Neural crest cell (in vitro differentiated cells): ENCODE data around the gene CALML3. TPM values are rescaled to one million over a fixed set of nuclear protein-coding genes. Genes with fewer than 3 reads are reported as not detected.

Experiments
- DNase-seq: peaks from one replicate; pipeline ENCODE4 v3.0.0; 2021; ENCODE audit warnings: low read depth, mixed read lengths, low spot score
- H3K27ac Mint-ChIP-seq: one replicate; pipeline ENCODE4 v1.8.0; 2021; ENCODE audit warnings: mild to moderate bottlenecking, mixed read lengths; ENCODE audit not compliant: unreplicated experiment
- H3K27me3 Mint-ChIP-seq: 2 replicates; pipeline ENCODE4 v1.8.0; 2021; ENCODE audit warnings: low read depth, mild to moderate bottlenecking, mixed read lengths
- H3K36me3 Mint-ChIP-seq: 2 replicates; pipeline ENCODE4 v1.8.0; 2021; ENCODE audit warnings: low read depth, mild to moderate bottlenecking, mixed read lengths
- H3K4me1 Mint-ChIP-seq: 2 replicates; pipeline ENCODE4 v1.8.0; 2021; ENCODE audit warnings: mixed read lengths
- H3K4me3 Mint-ChIP-seq: one replicate; pipeline ENCODE4 v1.8.0; 2021; ENCODE audit warnings: mild to moderate bottlenecking, mixed read lengths
- H3K9me3 Mint-ChIP-seq: 2 replicates; pipeline ENCODE4 v1.8.0; 2021; ENCODE audit warnings: mixed read lengths
- total RNA-seq: library from RNA; stranded (reverse); gene quantifications from 2 replicates; pipeline ENCODE4 v1.2.1, GENCODE V29; 2021
- TF ChIP-seq, protein P1 (sequence below): fragments of 200-600 bp; sonication (generic); conservative IDR thresholded peaks from 2 replicates; pipeline ENCODE4 v1.5.0; 2021; ENCODE audit warnings: antibody characterized with exemption, mild to moderate bottlenecking

Gene CALML3
- total RNA-seq, 1 donor from 2014 or later: not detected

DNA sequence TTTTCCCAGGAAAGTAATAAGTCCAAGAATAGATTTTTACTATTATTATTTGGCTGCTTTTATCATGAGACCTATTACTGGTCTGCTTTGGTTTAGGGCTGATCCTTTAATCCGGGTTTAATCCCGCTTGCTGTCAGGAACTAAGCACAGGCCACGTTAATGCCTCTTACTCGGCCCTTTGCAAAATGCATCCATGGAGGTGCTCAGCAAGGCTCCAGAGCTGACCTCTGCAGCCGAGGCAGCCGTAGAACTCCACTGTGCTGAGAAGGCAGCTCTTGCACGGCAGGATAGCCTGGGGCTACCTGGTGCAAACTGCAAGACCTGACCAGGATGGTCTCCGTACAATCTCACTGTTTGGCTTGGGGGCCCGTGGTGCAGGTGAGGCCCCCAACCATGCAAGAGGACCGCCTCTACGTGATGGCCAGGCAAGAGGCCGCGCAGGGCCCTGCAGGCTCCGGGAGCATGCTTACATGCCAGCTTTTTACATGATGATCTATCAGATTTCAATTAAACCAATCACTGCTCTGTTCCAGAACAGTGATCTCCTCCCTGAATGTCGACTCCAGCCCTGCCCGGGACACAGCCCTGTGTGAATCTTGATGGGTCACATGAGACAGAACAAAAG, 10.4 kb upstream of the CALML3 start:
- TF ChIP-seq, protein P1, sequence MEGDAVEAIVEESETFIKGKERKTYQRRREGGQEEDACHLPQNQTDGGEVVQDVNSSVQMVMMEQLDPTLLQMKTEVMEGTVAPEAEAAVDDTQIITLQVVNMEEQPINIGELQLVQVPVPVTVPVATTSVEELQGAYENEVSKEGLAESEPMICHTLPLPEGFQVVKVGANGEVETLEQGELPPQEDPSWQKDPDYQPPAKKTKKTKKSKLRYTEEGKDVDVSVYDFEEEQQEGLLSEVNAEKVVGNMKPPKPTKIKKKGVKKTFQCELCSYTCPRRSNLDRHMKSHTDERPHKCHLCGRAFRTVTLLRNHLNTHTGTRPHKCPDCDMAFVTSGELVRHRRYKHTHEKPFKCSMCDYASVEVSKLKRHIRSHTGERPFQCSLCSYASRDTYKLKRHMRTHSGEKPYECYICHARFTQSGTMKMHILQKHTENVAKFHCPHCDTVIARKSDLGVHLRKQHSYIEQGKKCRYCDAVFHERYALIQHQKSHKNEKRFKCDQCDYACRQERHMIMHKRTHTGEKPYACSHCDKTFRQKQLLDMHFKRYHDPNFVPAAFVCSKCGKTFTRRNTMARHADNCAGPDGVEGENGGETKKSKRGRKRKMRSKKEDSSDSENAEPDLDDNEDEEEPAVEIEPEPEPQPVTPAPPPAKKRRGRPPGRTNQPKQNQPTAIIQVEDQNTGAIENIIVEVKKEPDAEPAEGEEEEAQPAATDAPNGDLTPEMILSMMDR: no peak
- DNase-seq: no peak
- peaks cover 16% of the 10 kb centered on the region for H3K4me1 Mint-ChIP-seq
- no peaks in the 10 kb centered on the region for H3K36me3 Mint-ChIP-seq
- H3K27ac Mint-ChIP-seq: no peak overlapping the region
- peaks cover 6% of the 10 kb centered on the region for H3K9me3 Mint-ChIP-seq
- no peaks in the 10 kb centered on the region for H3K27me3 Mint-ChIP-seq
- H3K4me3 Mint-ChIP-seq: no peak overlapping the region

- no peaks in the 10 kb centered on the region for H3K27me3 Mint-ChIP-seq
- no peaks in the 10 kb centered on the region for H3K36me3 Mint-ChIP-seq
- TF ChIP-seq, protein P1: no peak
- H3K27ac Mint-ChIP-seq: no peak overlapping the region
- no peak overlapping the region for H3K4me3 Mint-ChIP-seq
- DNase-seq: no peak
- peaks cover 16% of the 10 kb centered on the region for H3K4me1 Mint-ChIP-seq
- H3K9me3 Mint-ChIP-seq: peaks cover 6% of the 10 kb centered on the region
These were observed 8.6 kb upstream of the CALML3 start for GRCh38 chr10:5515948-5516761.

- Mint-ChIP-seq H3K36me3 (no peaks in the 10 kb centered on the region), H3K9me3 (peaks cover 6% of the 10 kb centered on the region), H3K27me3 (no peaks in the 10 kb centered on the region), H3K4me3 (no peak overlapping the region), H3K4me1 (peaks cover 10% of the 10 kb centered on the region), H3K27ac (no peak overlapping the region)
- TF ChIP-seq, protein P1: no peak
- no peak for DNase-seq
These were observed 7.2 kb upstream of the CALML3 start for GRCh38 chr10:5517546-5517945.

DNA sequence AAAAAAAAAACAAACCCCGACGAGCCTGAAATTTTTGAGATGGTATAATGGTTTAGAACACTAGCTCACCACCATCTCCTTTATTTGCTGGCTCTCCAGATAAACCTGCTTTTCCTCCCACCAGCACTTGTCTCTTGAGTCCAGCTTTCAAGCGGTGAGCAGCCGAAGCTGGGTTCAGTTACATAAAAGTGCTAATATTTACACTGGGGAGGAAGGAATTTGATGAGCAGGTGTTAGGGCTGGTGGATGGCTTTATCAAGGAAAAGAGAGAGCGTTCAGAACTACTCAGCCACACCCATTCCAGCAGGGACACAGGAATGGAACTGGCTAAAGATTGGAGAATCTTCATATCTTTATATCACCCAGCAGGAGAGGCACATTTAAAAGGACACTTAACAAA, 6.6 kb upstream of the CALML3 start:
- Mint-ChIP-seq H3K4me1 (peaks cover 4% of the 10 kb centered on the region), H3K4me3 (no peak overlapping the region), H3K27ac (no peak overlapping the region), H3K36me3 (no peaks in the 10 kb centered on the region), H3K9me3 (peaks cover 6% of the 10 kb centered on the region), H3K27me3 (no peaks in the 10 kb centered on the region)
- DNase-seq: no peak
- TF ChIP-seq, protein P1: no peak

DNA sequence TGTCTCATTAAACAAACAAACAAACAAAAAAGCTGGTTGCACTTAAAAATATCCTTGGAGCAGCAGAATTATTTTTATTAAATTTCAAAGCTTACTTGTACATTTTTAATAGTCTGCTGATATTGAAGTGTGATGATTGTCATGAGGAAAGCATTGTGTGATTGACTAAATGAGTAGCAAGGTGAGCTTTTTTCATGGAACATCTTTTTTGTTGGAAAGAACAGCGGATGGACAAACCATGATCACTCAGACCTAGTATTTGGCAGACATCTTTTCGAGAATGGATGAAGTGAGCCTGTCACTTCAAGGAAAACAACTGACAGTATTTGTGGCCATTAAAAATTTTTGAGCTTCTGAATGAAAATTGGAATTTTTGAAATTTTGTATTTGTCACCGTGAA, 5.7 kb upstream of the CALML3 start:
- TF ChIP-seq, protein P1: no peak
- Mint-ChIP-seq H3K4me3 (no peak overlapping the region), H3K9me3 (peaks cover 6% of the 10 kb centered on the region), H3K27me3 (no peaks in the 10 kb centered on the region), H3K4me1 (peaks cover 2% of the 10 kb centered on the region), H3K36me3 (no peaks in the 10 kb centered on the region), H3K27ac (no peak overlapping the region)
- DNase-seq: no peak
